IMR-90 (cell line): ENCODE results near the gene TMUB2.

Experiments used
- BHLHE40 ChIP-seq: fragments of 150-350 bp; IDR thresholded peaks from 2 replicates; pipeline ENCODE4 v1.6.1; 2016; ENCODE audit warnings: mild to moderate bottlenecking, low read depth, low read length
- CEBPB ChIP-seq: IDR thresholded peaks from 2 replicates; pipeline ENCODE4 v1.6.1; 2012; ENCODE audit warnings: low read depth, low read length, improper control_type of control experiment
- CTCF ChIP-seq: conservative IDR thresholded peaks from 2 replicates; pipeline ENCODE4 v1.5.1; 2012; ENCODE audit warnings: mild to moderate bottlenecking, low read depth, low read length, improper control_type of control experiment
- FOS ChIP-seq: fragments of 150-350 bp; IDR thresholded peaks from 2 replicates; pipeline ENCODE4 v1.6.1; 2016; ENCODE audit warnings: low read depth, low read length
- MXI1 ChIP-seq: IDR thresholded peaks from 2 replicates; pipeline ENCODE4 v1.6.1; 2012; ENCODE audit warnings: low read depth, mild to moderate bottlenecking, low read length, moderate library complexity, borderline replicate concordance
- POLR2A ChIP-seq: IDR thresholded peaks from 2 replicates; pipeline ENCODE4 v1.6.1; 2012; ENCODE audit warnings: mild to moderate bottlenecking, low read depth, low read length
- RAD21 ChIP-seq: IDR thresholded peaks from 2 replicates; pipeline ENCODE4 v1.6.1; 2012; ENCODE audit warnings: low read length, improper control_type of control experiment

DNA sequence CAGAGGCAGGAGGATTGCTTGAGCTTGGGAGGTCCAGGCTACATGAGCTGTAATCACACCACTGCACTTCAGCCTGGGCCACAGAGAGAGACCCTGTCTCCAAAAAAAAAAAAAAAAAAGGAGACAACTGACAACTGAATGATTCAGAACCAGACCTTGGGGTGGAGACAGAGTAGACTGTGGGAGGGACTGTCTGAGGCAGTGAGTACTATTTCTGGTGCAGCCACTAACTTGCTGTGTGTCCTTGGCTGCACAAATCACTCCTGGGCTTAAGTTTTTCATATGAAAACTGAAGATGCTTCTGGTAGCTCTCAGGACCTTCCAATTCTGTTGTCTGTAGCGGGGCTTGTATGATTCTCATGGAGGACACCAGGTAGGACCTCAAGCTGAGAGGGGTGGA lies 10.5 kb upstream of the TMUB2 start:
- no peak for TF ChIP-seq RAD21
- no peak for TF ChIP-seq CTCF
- TF ChIP-seq POLR2A = no peak
- TF ChIP-seq FOS = no peak
- no peak for TF ChIP-seq BHLHE40
- no peak for TF ChIP-seq MXI1
- no peak for TF ChIP-seq CEBPB
